Naive thymus-derived CD8-positive, alpha-beta T cell (primary cell): Measurements from ENCODE around the gene NUDCD3. TPM values are rescaled to one million over a fixed set of nuclear protein-coding genes. Genes with fewer than 3 reads are reported as not detected.

ENCODE experiments used
- ATAC-seq, 2 donors: fragments of 150-1000 bp; cut with Tn5 transposase in 1 of 2; sonication (Bioruptor Pico), chemical (Tn5 transposase) in 1 of 2; 1 replicate in 1 of 2; 2 replicates in 1 of 2; pipeline ENCODE4 v1.10.0; 2021; ENCODE audit warnings: mild to moderate bottlenecking in 2 of 2, moderate library complexity in 2 of 2
- POLR2A ChIA-PET: fragments of 350-600 bp; sonication (Branson Sonifier 250); formaldehyde crosslinking; loops from one replicate; lab custom pipeline; 2021; ENCODE audit warnings: antibody characterized with exemption; lab: Charles Lee
- DNase-seq, 10 donors: peaks; one replicate each; pipeline versions ENCODE4 v3.0.0 to v3.0.0-alpha.2; 2020 to 2022
- H3K27ac Mint-ChIP-seq, 10 donors: one replicate each; pipeline ENCODE4 v1.8.0; 2020 to 2022; ENCODE audit warnings: mild to moderate bottlenecking in 10 of 10, mixed read lengths in 10 of 10, moderate library complexity in 4 of 10, inconsistent platforms in 1 of 10
- H3K27me3 Mint-ChIP-seq, 5 donors: one replicate each; pipeline ENCODE4 v1.8.0; 2021 to 2022; ENCODE audit warnings: mixed read lengths in 5 of 5
- H3K36me3 Mint-ChIP-seq, 3 donors: one replicate each; pipeline ENCODE4 v1.8.0; 2020 to 2022; ENCODE audit warnings: mixed read lengths in 3 of 3, mild to moderate bottlenecking in 2 of 3, inconsistent platforms in 1 of 3
- H3K4me1 Mint-ChIP-seq, 4 donors: one replicate each; pipeline ENCODE4 v1.8.0; 2021 to 2022; ENCODE audit warnings: mixed read lengths in 4 of 4
- H3K4me3 Mint-ChIP-seq, 10 donors: one replicate each; pipeline ENCODE4 v1.8.0; 2020 to 2022; ENCODE audit warnings: mild to moderate bottlenecking in 10 of 10, mixed read lengths in 10 of 10, moderate library complexity in 6 of 10, inconsistent platforms in 1 of 10
- H3K9me3 Mint-ChIP-seq, 9 donors: one replicate each; pipeline ENCODE4 v1.8.0; 2020 to 2022; ENCODE audit warnings: mixed read lengths in 9 of 9, mild to moderate bottlenecking in 3 of 9, inconsistent platforms in 1 of 9, moderate library complexity in 1 of 9
- polyA plus RNA-seq, 3 donors: library from polyadenylated mRNA; unstranded; fragments of 300-500 nt; fragmentation: Illumina TruSeq; gene quantifications; one replicate each; pipeline ENCODE4 v1.2.3, GENCODE V29; 2021
- total RNA-seq, 8 experiments: library from RNA in 2 of 8; stranded (reverse) in 2 of 8; gene quantifications; one replicate each; pipeline ENCODE4 v1.2.3 and lab custom pipeline; 2021 to 2026

The NUDCD3 gene
- total and polyA plus RNA-seq, 5 experiments from 2014 or later, result 54.6 to 118 (median 69.4) TPM

DNA sequence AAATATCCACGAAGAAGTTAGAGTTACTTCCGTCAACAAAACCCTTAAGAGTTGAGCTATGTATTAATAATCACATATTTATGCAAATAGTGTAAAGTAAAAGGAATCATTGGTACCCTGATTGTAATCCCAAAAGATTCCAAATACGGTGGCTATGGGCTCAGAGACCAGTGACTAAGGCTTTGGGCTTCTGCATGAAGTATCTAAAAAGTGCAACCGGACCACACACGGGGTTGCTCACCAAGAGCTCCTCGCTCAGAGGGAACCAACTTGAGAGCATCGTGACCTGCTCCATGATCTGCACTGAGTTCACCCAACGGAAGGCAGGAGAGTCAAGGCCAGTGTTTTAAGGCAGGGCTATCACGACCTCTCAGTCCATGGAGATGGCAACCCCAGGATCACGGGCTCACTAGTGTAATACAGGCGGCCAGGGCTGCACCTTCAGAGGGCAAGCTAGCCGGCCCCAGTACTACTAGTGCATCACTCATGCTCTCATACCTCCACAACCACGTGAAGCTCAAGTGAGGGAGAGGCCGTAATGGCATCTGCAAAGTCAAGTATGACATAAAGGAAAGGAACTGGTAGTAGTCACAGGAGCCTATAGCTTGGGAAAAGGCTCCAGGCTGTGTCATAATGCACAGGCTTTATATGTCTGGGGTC is 87.9 kb downstream of the NUDCD3 start:
- no peak for DNase-seq
- Mint-ChIP-seq H3K27me3 (no peaks in the 10 kb centered on the region), H3K4me3 (no peak overlapping the region), H3K36me3 (peaks cover 0 to 78% (median 3%) of the 10 kb centered on the region in 3 donors), H3K9me3 (no peaks in the 10 kb centered on the region), H3K4me1 (peaks cover 0 to 19% (median 12%) of the 10 kb centered on the region in 4 donors), H3K27ac (peak overlapping the region in 6 of 10 donors; percentile 31 to 79 (median 49))
- POLR2A ChIA-PET, result no interaction called here
- ATAC-seq, result no peak

DNA sequence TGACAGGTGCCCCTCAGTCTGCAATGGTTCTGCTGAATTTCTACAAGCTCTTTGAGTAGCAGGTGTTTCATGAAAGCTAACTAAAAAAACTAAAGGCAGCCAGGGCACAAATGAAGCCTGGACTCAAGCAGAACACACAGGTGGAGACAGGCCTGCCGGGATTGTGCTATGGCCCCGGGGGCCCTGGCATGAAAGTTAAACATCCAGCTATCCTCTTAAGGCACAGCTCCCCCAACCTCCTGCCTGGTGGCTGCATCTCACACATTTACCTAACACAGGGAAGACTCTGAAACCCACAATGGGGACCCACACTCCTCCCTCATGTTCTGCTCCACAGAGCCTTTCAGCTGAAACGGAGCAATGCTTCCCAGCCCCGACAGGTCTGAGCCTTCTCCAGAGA is 88.8 kb downstream of the NUDCD3 start:
- DNase-seq, result no peak

GRCh38 chr7:44400033-44400511 is 90.4 kb downstream of the NUDCD3 start:
- no peaks in the 10 kb centered on the region for H3K27me3 Mint-ChIP-seq
- no peaks in the 10 kb centered on the region for H3K9me3 Mint-ChIP-seq
- DNase-seq (no peak), ATAC-seq (no peak)
- peaks cover 0 to 75% (median 3%) of the 10 kb centered on the region in 3 donors for H3K36me3 Mint-ChIP-seq
- POLR2A ChIA-PET, result no interaction called here
- no peak overlapping the region for H3K4me3 Mint-ChIP-seq
- peaks cover 2 to 18% (median 15%) of the 10 kb centered on the region in 4 donors for H3K4me1 Mint-ChIP-seq
- peak overlapping the region in 2 of 10 donors; percentile 45 to 48 for H3K27ac Mint-ChIP-seq

More for the DNA sequence above, 88.8 kb downstream of the NUDCD3 start:
- H3K36me3 Mint-ChIP-seq, result peaks cover 0 to 76% (median 3%) of the 10 kb centered on the region in 3 donors
- H3K9me3 Mint-ChIP-seq, result no peaks in the 10 kb centered on the region
- no peak overlapping the region for H3K27ac Mint-ChIP-seq
- POLR2A ChIA-PET, result no interaction called here
- ATAC-seq, result no peak
- peaks cover 0 to 19% (median 15%) of the 10 kb centered on the region in 4 donors for H3K4me1 Mint-ChIP-seq
- no peaks in the 10 kb centered on the region for H3K27me3 Mint-ChIP-seq
- H3K4me3 Mint-ChIP-seq, result no peak overlapping the region

DNA sequence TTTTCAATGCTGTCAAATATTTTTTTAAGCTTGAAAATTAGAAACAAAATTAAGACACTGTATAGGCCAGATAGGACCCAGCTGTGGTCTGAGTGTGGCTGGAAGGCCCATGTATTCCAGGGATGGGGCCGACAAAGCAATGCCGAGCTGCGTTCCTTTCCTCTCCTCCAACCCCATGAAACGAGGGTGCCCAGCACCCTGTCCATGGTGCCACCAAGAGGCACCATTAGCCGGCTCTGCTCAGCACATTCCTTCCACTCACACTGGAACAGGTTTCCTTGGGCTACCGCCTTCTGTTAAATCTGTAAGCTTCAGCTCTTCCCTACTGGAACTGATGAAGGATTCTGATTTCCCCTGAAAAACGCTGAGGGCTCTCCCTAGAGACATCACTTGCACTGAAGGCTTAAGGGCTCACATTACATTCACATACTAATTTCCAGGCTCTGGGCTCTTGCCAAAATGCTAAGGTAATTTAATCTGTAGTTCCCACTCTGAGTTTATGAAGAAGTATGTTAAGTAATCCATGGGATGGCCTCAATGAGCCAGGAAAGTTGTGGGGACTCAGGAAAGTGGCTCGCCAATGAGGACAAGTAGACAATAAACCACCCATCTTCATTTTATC is 91.4 kb downstream of the NUDCD3 start:
- no peak overlapping the region for H3K4me3 Mint-ChIP-seq

GRCh38 chr7:44398511-44398911 is 91.9 kb downstream of the NUDCD3 start:
- Mint-ChIP-seq H3K9me3 (no peaks in the 10 kb centered on the region), H3K4me3 (peak overlapping the region in 1 of 10 donors; percentile 43), H3K4me1 (peaks cover 2 to 18% (median 16%) of the 10 kb centered on the region in 4 donors), H3K36me3 (peaks cover 0 to 71% (median under 1%) of the 10 kb centered on the region in 3 donors), H3K27ac (peak overlapping the region in 4 of 10 donors; percentile 10 to 63 (median 33)), H3K27me3 (no peaks in the 10 kb centered on the region)
- POLR2A ChIA-PET, result no interaction called here
- ATAC-seq, result no peak
- no peak for DNase-seq

More for the DNA sequence above, 91.4 kb downstream of the NUDCD3 start:
- H3K27ac Mint-ChIP-seq, result peak overlapping the region in 3 of 10 donors; percentile 6 to 63 (median 6)
- POLR2A ChIA-PET, result interaction anchor here (0.6 kb wide), 1 partner anchor 62 kb away, joined by 3 read pairs; no protein-coding TSS in a partner anchor
- peaks cover 0 to 73% (median 3%) of the 10 kb centered on the region in 3 donors for H3K36me3 Mint-ChIP-seq
- no peaks in the 10 kb centered on the region for H3K9me3 Mint-ChIP-seq
- ATAC-seq (no peak), DNase-seq (no peak)
- peaks cover 2 to 18% (median 14%) of the 10 kb centered on the region in 4 donors for H3K4me1 Mint-ChIP-seq
- no peaks in the 10 kb centered on the region for H3K27me3 Mint-ChIP-seq

GRCh38 chr7:44396931-44397545 is 93.4 kb downstream of the NUDCD3 start:
- Mint-ChIP-seq H3K9me3 (no peaks in the 10 kb centered on the region), H3K4me1 (peaks cover 2 to 18% (median 14%) of the 10 kb centered on the region in 4 donors), H3K27ac (peak overlapping the region in 4 of 10 donors; percentile 13 to 70 (median 63)), H3K4me3 (no peak overlapping the region), H3K36me3 (peaks cover 0 to 65% (median 0%) of the 10 kb centered on the region in 3 donors), H3K27me3 (no peaks in the 10 kb centered on the region)
- no peak for ATAC-seq
- DNase-seq, result no peak
- POLR2A ChIA-PET, result interaction anchor here (0.8 to 1.3 kb wide), 2 partner anchors 8 to 139 kb away, joined by 3 read pairs; no protein-coding TSS in a partner anchor

DNA sequence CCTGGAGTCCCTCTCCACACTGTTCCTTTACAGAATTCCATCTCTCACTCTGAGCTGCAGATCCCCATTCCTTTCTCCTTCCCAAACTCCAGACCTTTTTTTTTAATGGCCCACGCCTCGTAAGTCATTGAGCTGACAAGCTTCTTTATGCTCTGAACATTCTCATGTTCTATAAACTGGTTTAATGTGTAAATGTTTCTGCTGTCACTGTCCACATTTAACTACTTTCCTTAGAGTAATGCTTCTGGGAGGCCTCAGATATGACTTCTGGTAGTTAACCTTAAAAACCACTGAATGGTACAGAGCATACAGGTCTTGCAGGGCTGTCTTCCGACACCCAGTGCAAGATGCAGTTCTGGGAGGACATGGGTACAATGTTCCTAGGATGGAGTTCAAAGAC is 94.0 kb downstream of the NUDCD3 start:
- Mint-ChIP-seq H3K36me3 (peaks cover 0 to 64% (median 0%) of the 10 kb centered on the region in 3 donors), H3K27me3 (no peaks in the 10 kb centered on the region), H3K9me3 (no peaks in the 10 kb centered on the region), H3K4me3 (no peak overlapping the region), H3K27ac (peak overlapping the region in 2 of 10 donors; percentile 4 to 42), H3K4me1 (peaks cover 2 to 18% (median 14%) of the 10 kb centered on the region in 4 donors)
- ATAC-seq (no peak), DNase-seq (no peak)
- POLR2A ChIA-PET, result interaction anchor here (1.3 kb wide), 1 partner anchor 139 kb away, joined by 3 read pairs; no protein-coding TSS in a partner anchor

DNA sequence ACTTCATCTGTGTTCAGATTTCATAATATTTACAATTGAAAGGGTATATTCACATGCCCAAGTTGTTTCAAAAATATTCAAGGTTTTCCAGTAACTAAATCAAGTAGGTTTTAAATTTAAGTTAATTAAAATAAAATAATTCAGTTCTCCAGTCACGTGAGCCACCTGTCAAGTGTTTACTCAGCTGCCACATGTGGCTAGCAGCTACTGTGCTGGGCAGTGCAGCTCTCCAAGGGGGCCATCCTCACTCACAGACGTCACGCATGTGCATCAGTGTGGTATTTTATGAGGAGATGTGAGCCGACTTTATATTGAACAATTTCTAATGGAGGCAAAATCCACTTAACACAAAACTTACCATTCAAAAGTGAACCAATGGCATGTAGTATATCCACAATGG is 95.4 kb downstream of the NUDCD3 start:
- Mint-ChIP-seq H3K27ac (peak overlapping the region in 2 of 10 donors; percentile 7 to 60), H3K36me3 (peaks cover 0 to 67% (median 0%) of the 10 kb centered on the region in 3 donors), H3K4me3 (no peak overlapping the region), H3K27me3 (no peaks in the 10 kb centered on the region), H3K4me1 (peaks cover 2 to 18% (median 14%) of the 10 kb centered on the region in 4 donors), H3K9me3 (no peaks in the 10 kb centered on the region)
- DNase-seq (no peak), ATAC-seq (no peak)
- POLR2A ChIA-PET, result no interaction called here

GRCh38 chr7:44394636-44395035 is 95.8 kb downstream of the NUDCD3 start:
- Mint-ChIP-seq H3K9me3 (no peaks in the 10 kb centered on the region), H3K4me3 (no peak overlapping the region), H3K36me3 (peaks cover 0 to 65% (median 0%) of the 10 kb centered on the region in 3 donors), H3K27me3 (no peaks in the 10 kb centered on the region), H3K27ac (peak overlapping the region in 1 of 10 donors; percentile 10), H3K4me1 (peaks cover 2 to 18% (median 11%) of the 10 kb centered on the region in 4 donors)
- no peak for ATAC-seq
- POLR2A ChIA-PET, result no interaction called here
- DNase-seq, result no peak

GRCh38 chr7:44394112-44394447 is 96.4 kb downstream of the NUDCD3 start:
- ATAC-seq (no peak), DNase-seq (no peak)
- Mint-ChIP-seq H3K4me3 (no peak overlapping the region), H3K36me3 (peaks cover 0 to 66% (median 0%) of the 10 kb centered on the region in 3 donors), H3K9me3 (no peaks in the 10 kb centered on the region), H3K27ac (no peak overlapping the region), H3K27me3 (no peaks in the 10 kb centered on the region), H3K4me1 (peaks cover 2 to 18% (median 10%) of the 10 kb centered on the region in 4 donors)
- POLR2A ChIA-PET, result no interaction called here

GRCh38 chr7:44393238-44394111 is 97.0 kb downstream of the NUDCD3 start:
- H3K9me3 Mint-ChIP-seq, result no peaks in the 10 kb centered on the region
- peak overlapping the region in 5 of 10 donors; percentile 19 to 76 (median 55) for H3K27ac Mint-ChIP-seq
- DNase-seq, result no peak
- no peak overlapping the region for H3K4me3 Mint-ChIP-seq
- ATAC-seq, result no peak
- peaks cover 0 to 67% (median 0%) of the 10 kb centered on the region in 3 donors for H3K36me3 Mint-ChIP-seq
- H3K27me3 Mint-ChIP-seq, result no peaks in the 10 kb centered on the region
- POLR2A ChIA-PET, result interaction anchor here (0.6 to 0.7 kb wide), 2 partner anchors 11 to 183 kb away, joined by 3 to 4 read pairs; no protein-coding TSS in a partner anchor
- peaks cover 2 to 18% (median 8%) of the 10 kb centered on the region in 4 donors for H3K4me1 Mint-ChIP-seq
